ENCODE results near the gene DRAXIN.

Gene DRAXIN

GRCh38 chr1:11761988-11762406, 70.5 kb downstream of the DRAXIN start, which contains the start of gene C1orf167:
C1orf167 (plus strand) TSS chr1:11762193; CDS start chr1:11764401, 2,208 bp downstream.
- no peak within 1 kb of the TSS for H3K4me3 ChIP-seq (ENCODE audit: low read depth, low read length)
- no peak for DNase-seq (ENCODE audit: low read depth)
- no peak for TF ChIP-seq CTCF (conservative IDR thresholded peaks at IDR 0.05; ENCODE audit: low read depth, low read length)

GRCh38 chr1:11764115-11764514, 72.6 kb downstream of the DRAXIN start:
- no peak for DNase-seq (ENCODE audit: low read depth)
- H3K4me3 ChIP-seq (ENCODE audit: low read depth, low read length): no peak overlapping the region
- TF ChIP-seq CTCF (conservative IDR thresholded peaks at IDR 0.05; ENCODE audit: low read depth, low read length): no peak

GRCh38 chr1:11764519-11764918, 73.0 kb downstream of the DRAXIN start:
- no peak overlapping the region for H3K4me3 ChIP-seq (ENCODE audit: low read depth, low read length)
- TF ChIP-seq CTCF (conservative IDR thresholded peaks at IDR 0.05; ENCODE audit: low read depth, low read length): no peak
- no peak for DNase-seq (ENCODE audit: low read depth)

GRCh38 chr1:11765661-11766428, 74.3 kb downstream of the DRAXIN start:
- no peak for TF ChIP-seq CTCF (conservative IDR thresholded peaks at IDR 0.05; ENCODE audit: low read depth, low read length)
- no peak overlapping the region for H3K4me3 ChIP-seq (ENCODE audit: low read depth, low read length)

GRCh38 chr1:11766429-11766776, 74.9 kb downstream of the DRAXIN start:
- TF ChIP-seq CTCF (conservative IDR thresholded peaks at IDR 0.05; ENCODE audit: low read depth, low read length): no peak
- H3K4me3 ChIP-seq (ENCODE audit: low read depth, low read length): no peak overlapping the region
- no peak for DNase-seq (ENCODE audit: low read depth)

More at GRCh38 chr1:11765661-11766428, 74.3 kb downstream of the DRAXIN start:
- no peak for DNase-seq (ENCODE audit: low read depth)

GRCh38 chr1:11767922-11768704, 76.6 kb downstream of the DRAXIN start:
- no peak overlapping the region for H3K4me3 ChIP-seq (ENCODE audit: low read depth, low read length)
- TF ChIP-seq CTCF (conservative IDR thresholded peaks at IDR 0.05; ENCODE audit: low read depth, low read length): no peak
- DNase-seq (ENCODE audit: low read depth): no peak
